Measurements from ENCODE around the gene CDH13. TPM values are rescaled to one million over a fixed set of nuclear protein-coding genes. Genes with fewer than 3 reads are reported as not detected.

The CDH13 gene
- total RNA-seq, 1 donor from 2014 or later: 14.3 TPM

- Histone ChIP-seq H3K4me3 (no peak overlapping the region), H3K27me3 (ENCODE audit: low read depth) (no peaks in the 10 kb centered on the region), H3K27ac (no peak overlapping the region), H3K4me1 (no peaks in the 10 kb centered on the region), H3K9me3 (no peaks in the 10 kb centered on the region), H3K36me3 (no peaks in the 10 kb centered on the region)
- DNase-seq: no peak
- ATAC-seq: no peak
- TF ChIP-seq, protein P1, sequence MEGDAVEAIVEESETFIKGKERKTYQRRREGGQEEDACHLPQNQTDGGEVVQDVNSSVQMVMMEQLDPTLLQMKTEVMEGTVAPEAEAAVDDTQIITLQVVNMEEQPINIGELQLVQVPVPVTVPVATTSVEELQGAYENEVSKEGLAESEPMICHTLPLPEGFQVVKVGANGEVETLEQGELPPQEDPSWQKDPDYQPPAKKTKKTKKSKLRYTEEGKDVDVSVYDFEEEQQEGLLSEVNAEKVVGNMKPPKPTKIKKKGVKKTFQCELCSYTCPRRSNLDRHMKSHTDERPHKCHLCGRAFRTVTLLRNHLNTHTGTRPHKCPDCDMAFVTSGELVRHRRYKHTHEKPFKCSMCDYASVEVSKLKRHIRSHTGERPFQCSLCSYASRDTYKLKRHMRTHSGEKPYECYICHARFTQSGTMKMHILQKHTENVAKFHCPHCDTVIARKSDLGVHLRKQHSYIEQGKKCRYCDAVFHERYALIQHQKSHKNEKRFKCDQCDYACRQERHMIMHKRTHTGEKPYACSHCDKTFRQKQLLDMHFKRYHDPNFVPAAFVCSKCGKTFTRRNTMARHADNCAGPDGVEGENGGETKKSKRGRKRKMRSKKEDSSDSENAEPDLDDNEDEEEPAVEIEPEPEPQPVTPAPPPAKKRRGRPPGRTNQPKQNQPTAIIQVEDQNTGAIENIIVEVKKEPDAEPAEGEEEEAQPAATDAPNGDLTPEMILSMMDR (IDR thresholded peaks at IDR 0.05): no peak
- intact Hi-C loops (cut with DNase I): no loop called here
Observed at GRCh38 chr16:82715833-82716232, 89.1 kb downstream of the CDH13 start.

DNA sequence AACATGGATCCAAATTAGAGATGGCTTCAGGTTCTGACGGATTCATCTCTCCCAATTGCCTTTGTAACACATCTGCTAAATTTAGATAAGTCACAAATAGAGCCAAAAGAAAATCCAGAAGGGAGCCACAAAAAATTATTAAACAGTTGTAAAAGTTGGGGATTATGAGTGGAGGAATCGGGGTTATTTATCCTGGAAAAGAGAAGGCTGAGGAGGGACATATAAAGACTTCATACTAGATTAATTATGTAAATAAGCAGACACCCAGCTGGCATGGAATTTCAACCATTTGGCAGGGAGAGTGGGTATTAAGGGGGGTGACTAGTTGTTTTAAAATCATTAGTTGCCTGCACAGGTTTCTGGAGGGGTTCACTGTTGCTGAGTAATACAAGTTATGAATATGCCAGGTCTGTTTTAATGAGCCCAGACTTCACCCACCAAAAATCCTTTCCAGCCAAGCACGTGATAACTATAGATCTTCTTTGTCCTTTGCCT, 89.6 kb downstream of the CDH13 start:
- ATAC-seq: no peak
- intact Hi-C loops (cut with DNase I): no loop called here
- Histone ChIP-seq H3K9me3 (no peaks in the 10 kb centered on the region), H3K36me3 (no peaks in the 10 kb centered on the region), H3K27ac (no peak overlapping the region), H3K27me3 (ENCODE audit: low read depth) (no peaks in the 10 kb centered on the region), H3K4me1 (no peaks in the 10 kb centered on the region), H3K4me3 (no peak overlapping the region)
- DNase-seq: no peak
- TF ChIP-seq, protein P1 (IDR thresholded peaks at IDR 0.05): no peak

- intact Hi-C loops (cut with DNase I): no loop called here
- H3K36me3 ChIP-seq: no peaks in the 10 kb centered on the region
- no peak overlapping the region for H3K27ac ChIP-seq
- H3K4me3 ChIP-seq: no peak overlapping the region
- no peak for DNase-seq
- no peak for ATAC-seq
- H3K4me1 ChIP-seq: no peaks in the 10 kb centered on the region
- no peaks in the 10 kb centered on the region for H3K27me3 ChIP-seq (ENCODE audit: low read depth)
- no peaks in the 10 kb centered on the region for H3K9me3 ChIP-seq
- TF ChIP-seq, protein P1 (IDR thresholded peaks at IDR 0.05): no peak
Observed at GRCh38 chr16:82720414-82720813, 93.6 kb downstream of the CDH13 start.

DNA sequence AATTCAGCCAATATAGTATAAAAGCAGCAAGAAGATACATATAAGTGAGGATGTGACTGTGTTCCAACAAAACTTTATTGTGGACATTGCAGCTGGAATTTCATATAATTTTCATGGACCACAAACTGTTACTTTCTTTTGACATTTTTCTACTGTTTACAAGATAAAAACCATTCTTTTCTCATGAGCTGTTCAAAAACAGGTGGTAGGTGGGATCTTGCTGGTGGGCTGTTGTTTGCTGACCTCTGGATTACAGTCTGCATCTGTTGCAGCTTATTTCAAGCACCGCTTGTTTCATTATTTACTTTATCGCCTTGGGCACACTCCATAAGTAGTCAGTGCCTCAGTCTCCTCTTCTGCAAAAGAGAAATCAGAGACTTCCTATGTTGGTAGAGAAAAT, 99.5 kb downstream of the CDH13 start:
- no peaks in the 10 kb centered on the region for H3K36me3 ChIP-seq
- ATAC-seq: no peak
- DNase-seq: no peak
- no peaks in the 10 kb centered on the region for H3K27me3 ChIP-seq (ENCODE audit: low read depth)
- H3K4me1 ChIP-seq: no peaks in the 10 kb centered on the region
- TF ChIP-seq, protein P1 (IDR thresholded peaks at IDR 0.05): no peak
- no peak overlapping the region for H3K27ac ChIP-seq
- no peak overlapping the region for H3K4me3 ChIP-seq
- peaks cover 8% of the 10 kb centered on the region for H3K9me3 ChIP-seq
- intact Hi-C loops (cut with DNase I): no loop called here

- no peak for ATAC-seq
- TF ChIP-seq, protein P1 (IDR thresholded peaks at IDR 0.05): no peak
- peaks cover 8% of the 10 kb centered on the region for H3K9me3 ChIP-seq
Observed at GRCh38 chr16:82728901-82729300, 102.1 kb downstream of the CDH13 start.

DNA sequence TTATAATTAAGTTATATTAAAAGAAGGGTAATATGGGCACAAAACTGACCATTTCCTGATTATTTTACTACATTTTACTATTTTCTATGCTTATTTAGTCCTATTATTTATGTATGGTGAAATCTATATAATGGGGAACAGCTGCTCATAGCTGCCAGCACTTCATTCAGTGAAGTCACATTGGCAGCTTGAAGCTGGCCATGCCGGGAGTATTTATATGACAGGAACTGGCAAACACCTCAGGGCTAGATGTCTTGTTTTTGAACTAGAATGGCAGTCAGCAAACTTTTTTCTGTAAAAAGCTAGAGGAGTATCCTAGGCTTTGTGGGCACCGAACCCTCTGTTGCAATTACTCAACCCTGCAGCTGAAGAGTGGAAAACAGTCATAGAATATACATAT, 104.1 kb downstream of the CDH13 start:
- Histone ChIP-seq H3K27ac (no peak overlapping the region), H3K4me3 (no peak overlapping the region), H3K27me3 (ENCODE audit: low read depth) (no peaks in the 10 kb centered on the region), H3K9me3 (peaks cover 8% of the 10 kb centered on the region), H3K4me1 (no peaks in the 10 kb centered on the region), H3K36me3 (no peaks in the 10 kb centered on the region)
- TF ChIP-seq, protein P1 (IDR thresholded peaks at IDR 0.05): no peak
- intact Hi-C loops (cut with DNase I): no loop called here
- DNase-seq: no peak
- ATAC-seq: no peak

More at GRCh38 chr16:82728901-82729300, 102.1 kb downstream of the CDH13 start:
- Histone ChIP-seq H3K4me3 (no peak overlapping the region), H3K27me3 (ENCODE audit: low read depth) (no peaks in the 10 kb centered on the region), H3K36me3 (no peaks in the 10 kb centered on the region), H3K27ac (no peak overlapping the region), H3K4me1 (no peaks in the 10 kb centered on the region)
- no peak for DNase-seq
- intact Hi-C loops (cut with DNase I): no loop called here
